Brain microvascular endothelial cell (primary cell): ENCODE results near the gene ZNF33A.

Source experiments
- DNase-seq: peaks from one replicate; pipeline ENCODE4 v3.0.0-alpha.2; 2020
- H3K27ac ChIP-seq: fragments of 250-450 bp; sonication (Bioruptor Pico); 2 replicates; pipeline ENCODE4 v1.5.1; 2020; ENCODE audit warnings: mild to moderate bottlenecking, moderate library complexity
- H3K27me3 ChIP-seq: fragments of 250-450 bp; sonication (Bioruptor Pico); replicated peaks from 2 replicates; pipeline ENCODE4 v1.5.1; 2020; ENCODE audit warnings: mild to moderate bottlenecking
- H3K36me3 ChIP-seq: fragments of 250-450 bp; sonication (Bioruptor Pico); replicated peaks from 2 replicates; pipeline ENCODE4 v1.5.1; 2020; ENCODE audit warnings: mild to moderate bottlenecking
- H3K4me3 ChIP-seq: 2 replicates; pipeline ENCODE4 v1.5.1; 2011; ENCODE audit warnings: low read depth, mild to moderate bottlenecking, control low read depth, low read length, moderate library complexity
- CTCF ChIP-seq: IDR thresholded peaks from 2 replicates; pipeline ENCODE4 v1.5.1; 2011; ENCODE audit warnings: low read depth, mild to moderate bottlenecking, moderate library complexity, low read length, control low read depth, inconsistent platforms; ENCODE audit errors: missing control alignments
- in situ Hi-C: cut with HindIII; loops from 2 replicates; pipeline ENCODE4 v1.10.0; 2017; ENCODE audit warnings: low sequenced_read_pairs, low pct_ligation_motif_present

Gene ZNF33A

GRCh38 chr10:38032886-38033285, 22.4 kb downstream of the ZNF33A start:
- Histone ChIP-seq H3K27me3 (no peaks in the 10 kb centered on the region), H3K4me3 (no peak overlapping the region), H3K36me3 (no peaks in the 10 kb centered on the region), H3K27ac (no peak overlapping the region)
- TF ChIP-seq CTCF: no peak
- in situ Hi-C loops: no loop called here
- no peak for DNase-seq

- Histone ChIP-seq H3K27ac (no peak overlapping the region), H3K27me3 (no peaks in the 10 kb centered on the region), H3K36me3 (no peaks in the 10 kb centered on the region), H3K4me3 (no peak overlapping the region)
- DNase-seq: no peak
- no peak for TF ChIP-seq CTCF
- in situ Hi-C loops: no loop called here
These were observed 27.8 kb downstream of the ZNF33A start for GRCh38 chr10:38038107-38038931.

- no peak for TF ChIP-seq CTCF
- Histone ChIP-seq H3K4me3 (no peak overlapping the region), H3K27ac (no peak overlapping the region), H3K36me3 (no peaks in the 10 kb centered on the region), H3K27me3 (no peaks in the 10 kb centered on the region)
- in situ Hi-C loops: no loop called here
- DNase-seq: no peak
These were observed 28.4 kb downstream of the ZNF33A start for GRCh38 chr10:38038932-38039245.

DNA sequence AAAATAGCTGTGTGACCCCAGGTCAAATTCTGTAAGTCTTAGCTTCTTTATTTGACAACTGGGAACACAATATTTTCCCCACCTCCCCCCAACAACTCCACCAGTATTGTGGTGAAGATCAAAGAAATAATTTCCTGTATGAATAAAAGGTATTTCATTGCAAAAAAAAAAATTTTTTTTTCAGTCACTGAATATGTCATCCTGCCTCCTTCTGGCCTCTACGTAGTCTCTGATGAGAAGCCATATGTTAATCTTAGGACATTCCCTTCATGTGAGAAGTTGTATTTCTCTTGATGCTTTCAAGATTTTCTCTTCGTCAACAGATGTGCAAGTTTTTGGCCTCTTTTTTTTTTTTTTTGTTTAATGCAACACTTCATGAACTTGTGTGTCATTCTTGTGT, 33.0 kb downstream of the ZNF33A start:
- no peak for TF ChIP-seq CTCF
- no peaks in the 10 kb centered on the region for H3K36me3 ChIP-seq
- no peak overlapping the region for H3K4me3 ChIP-seq
- no peaks in the 10 kb centered on the region for H3K27me3 ChIP-seq
- in situ Hi-C loops: no loop called here
- DNase-seq: no peak
- H3K27ac ChIP-seq: no peak overlapping the region

- no peak for TF ChIP-seq CTCF
- Histone ChIP-seq H3K36me3 (no peaks in the 10 kb centered on the region), H3K27ac (no peak overlapping the region), H3K4me3 (no peak overlapping the region), H3K27me3 (no peaks in the 10 kb centered on the region)
- in situ Hi-C loops: no loop called here
- no peak for DNase-seq
These were observed 34.7 kb downstream of the ZNF33A start for GRCh38 chr10:38045129-38045528.

- H3K27me3 ChIP-seq: no peaks in the 10 kb centered on the region
- H3K4me3 ChIP-seq: no peak overlapping the region
- H3K27ac ChIP-seq: no peak overlapping the region
- DNase-seq: no peak
- no peaks in the 10 kb centered on the region for H3K36me3 ChIP-seq
- in situ Hi-C loops: no loop called here
- TF ChIP-seq CTCF: no peak
These were observed 37.2 kb downstream of the ZNF33A start for GRCh38 chr10:38047666-38048065.
